Fibroblast of lung (primary cell): ENCODE results near the gene FBLL1.

Experiments used
- EZH2 ChIP-seq: IDR thresholded peaks from 2 replicates; pipeline ENCODE4 v1.5.1; 2012; ENCODE audit warnings: low read length, control low read depth, mild to moderate bottlenecking; ENCODE audit errors: missing control alignments
- TF ChIP-seq, protein P1 (sequence below), 2 donors: IDR thresholded peaks in 1 of 2; conservative IDR thresholded peaks in 1 of 2; 1 replicate in 1 of 2; 2 replicates in 1 of 2; pipeline ENCODE4 v1.5.1; 2011 to 2012; ENCODE audit warnings: low read length in 2 of 2, control low read depth in 1 of 2, inconsistent platforms in 1 of 2, low read depth in 1 of 2, mild to moderate bottlenecking in 1 of 2

DNA sequence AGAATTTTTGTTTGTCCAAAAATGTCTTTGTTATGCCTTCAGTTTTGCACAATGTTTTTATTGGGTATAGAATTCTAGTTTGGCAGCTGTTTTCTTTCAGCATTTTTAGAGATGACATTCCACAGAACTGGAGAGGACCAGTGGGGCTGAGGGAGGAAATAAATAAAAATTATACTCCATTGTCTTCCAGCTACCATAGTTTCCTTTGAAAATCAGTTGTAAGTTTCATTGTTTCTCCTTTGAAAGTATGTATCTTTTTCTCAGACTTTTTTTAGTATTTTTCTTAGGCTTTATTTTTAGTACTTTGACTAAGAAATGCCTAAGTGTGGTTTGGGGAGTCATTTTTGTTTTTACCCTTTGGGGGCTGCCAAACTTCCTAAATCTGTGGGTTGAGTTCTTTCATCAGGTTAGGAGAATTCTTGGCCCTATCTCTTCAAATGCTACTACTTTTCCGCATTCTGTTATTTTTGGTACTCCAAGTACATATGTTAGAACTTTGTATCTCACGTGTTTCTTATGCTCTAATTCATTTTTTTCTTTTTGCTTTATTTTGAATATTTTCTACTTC lies 15.2 kb upstream of the FBLL1 start:
- TF ChIP-seq, protein P1, sequence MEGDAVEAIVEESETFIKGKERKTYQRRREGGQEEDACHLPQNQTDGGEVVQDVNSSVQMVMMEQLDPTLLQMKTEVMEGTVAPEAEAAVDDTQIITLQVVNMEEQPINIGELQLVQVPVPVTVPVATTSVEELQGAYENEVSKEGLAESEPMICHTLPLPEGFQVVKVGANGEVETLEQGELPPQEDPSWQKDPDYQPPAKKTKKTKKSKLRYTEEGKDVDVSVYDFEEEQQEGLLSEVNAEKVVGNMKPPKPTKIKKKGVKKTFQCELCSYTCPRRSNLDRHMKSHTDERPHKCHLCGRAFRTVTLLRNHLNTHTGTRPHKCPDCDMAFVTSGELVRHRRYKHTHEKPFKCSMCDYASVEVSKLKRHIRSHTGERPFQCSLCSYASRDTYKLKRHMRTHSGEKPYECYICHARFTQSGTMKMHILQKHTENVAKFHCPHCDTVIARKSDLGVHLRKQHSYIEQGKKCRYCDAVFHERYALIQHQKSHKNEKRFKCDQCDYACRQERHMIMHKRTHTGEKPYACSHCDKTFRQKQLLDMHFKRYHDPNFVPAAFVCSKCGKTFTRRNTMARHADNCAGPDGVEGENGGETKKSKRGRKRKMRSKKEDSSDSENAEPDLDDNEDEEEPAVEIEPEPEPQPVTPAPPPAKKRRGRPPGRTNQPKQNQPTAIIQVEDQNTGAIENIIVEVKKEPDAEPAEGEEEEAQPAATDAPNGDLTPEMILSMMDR (conservative IDR thresholded peaks at IDR 0.05 in 1 of 2, IDR thresholded peaks at IDR 0.05 in 1 of 2; ENCODE audit: low read depth in 1 of 2, low read length in 2 of 2), result no peak
- no peak for TF ChIP-seq EZH2
